Measurements from ENCODE around the gene PRR30. TPM values are rescaled to one million over a fixed set of nuclear protein-coding genes. Genes with fewer than 3 reads are reported as not detected.

The PRR30 gene
- total RNA-seq, 2 donors from 2014 or later, result not detected

DNA sequence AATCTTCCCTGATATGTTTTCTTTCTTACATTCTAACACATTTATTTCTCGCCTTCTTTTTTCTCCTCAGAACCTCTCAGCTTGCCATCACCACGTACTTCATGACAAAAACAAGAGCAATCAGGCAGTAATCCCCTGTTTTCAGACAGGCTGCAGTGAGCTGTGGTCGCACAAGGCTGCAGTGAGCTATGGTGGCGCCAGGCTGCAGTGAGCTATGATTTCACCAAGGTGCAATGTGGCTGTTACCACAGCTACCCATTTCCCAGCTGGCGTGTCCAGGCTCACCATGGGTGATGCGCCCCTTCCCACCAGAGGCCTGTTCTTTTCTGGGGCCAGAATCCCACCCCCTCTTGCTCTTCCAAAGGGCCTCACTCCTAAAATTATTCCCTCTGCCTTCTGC, 35.4 kb upstream of the PRR30 start:
- ATAC-seq (ENCODE audit: insufficient number of reproducible peaks, low FRiP score, low read depth), result no peak
- TF ChIP-seq, protein P1, sequence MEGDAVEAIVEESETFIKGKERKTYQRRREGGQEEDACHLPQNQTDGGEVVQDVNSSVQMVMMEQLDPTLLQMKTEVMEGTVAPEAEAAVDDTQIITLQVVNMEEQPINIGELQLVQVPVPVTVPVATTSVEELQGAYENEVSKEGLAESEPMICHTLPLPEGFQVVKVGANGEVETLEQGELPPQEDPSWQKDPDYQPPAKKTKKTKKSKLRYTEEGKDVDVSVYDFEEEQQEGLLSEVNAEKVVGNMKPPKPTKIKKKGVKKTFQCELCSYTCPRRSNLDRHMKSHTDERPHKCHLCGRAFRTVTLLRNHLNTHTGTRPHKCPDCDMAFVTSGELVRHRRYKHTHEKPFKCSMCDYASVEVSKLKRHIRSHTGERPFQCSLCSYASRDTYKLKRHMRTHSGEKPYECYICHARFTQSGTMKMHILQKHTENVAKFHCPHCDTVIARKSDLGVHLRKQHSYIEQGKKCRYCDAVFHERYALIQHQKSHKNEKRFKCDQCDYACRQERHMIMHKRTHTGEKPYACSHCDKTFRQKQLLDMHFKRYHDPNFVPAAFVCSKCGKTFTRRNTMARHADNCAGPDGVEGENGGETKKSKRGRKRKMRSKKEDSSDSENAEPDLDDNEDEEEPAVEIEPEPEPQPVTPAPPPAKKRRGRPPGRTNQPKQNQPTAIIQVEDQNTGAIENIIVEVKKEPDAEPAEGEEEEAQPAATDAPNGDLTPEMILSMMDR (IDR thresholded peaks at IDR 0.05), result no peak

DNA sequence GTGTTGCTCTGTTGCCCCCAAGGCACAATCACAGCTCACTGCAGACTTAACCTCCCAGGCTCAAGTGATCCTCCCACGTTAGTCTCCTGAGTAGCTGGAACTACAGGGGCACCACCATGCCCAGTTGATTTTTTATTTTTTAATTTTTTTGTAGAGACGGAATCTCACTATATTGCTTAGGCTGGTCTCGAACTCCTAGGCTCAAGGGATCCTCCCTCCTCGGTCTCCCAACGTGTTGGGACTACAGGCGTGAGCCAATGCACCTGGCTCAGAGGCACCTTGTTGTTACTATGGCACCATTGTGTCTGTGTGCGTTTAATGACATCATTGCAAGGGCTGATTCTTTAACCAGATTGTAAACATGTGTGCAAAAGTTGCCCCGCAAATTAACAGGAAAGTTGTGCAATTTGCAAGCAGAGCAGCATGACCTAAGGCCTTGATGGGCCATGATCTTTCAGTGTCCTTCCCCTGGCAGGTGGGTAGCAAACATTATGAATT, 32.2 kb upstream of the PRR30 start:
- Histone ChIP-seq H3K27me3 (replicated peaks; ENCODE audit: insufficient read depth) (no peaks in the 10 kb centered on the region), H3K27ac (no peak overlapping the region), H3K4me3 (no peak overlapping the region), H3K9me3 (no peaks in the 10 kb centered on the region), H3K4me1 (ENCODE audit: control insufficient read depth in 1 of 2, low read depth in 2 of 2) (no peaks in the 10 kb centered on the region), H3K36me3 (no peaks in the 10 kb centered on the region)
- TF ChIP-seq, protein P1 (IDR thresholded peaks at IDR 0.05), result no peak
- ATAC-seq (ENCODE audit: insufficient number of reproducible peaks, low FRiP score, low read depth) (no peak), DNase-seq (ENCODE audit: low spot score) (no peak)

More for the DNA sequence above, 35.4 kb upstream of the PRR30 start:
- no peaks in the 10 kb centered on the region for H3K4me1 ChIP-seq (ENCODE audit: control insufficient read depth in 1 of 2, low read depth in 2 of 2)
- H3K36me3 ChIP-seq, result no peaks in the 10 kb centered on the region
- DNase-seq (ENCODE audit: low spot score), result no peak
- no peak overlapping the region for H3K27ac ChIP-seq
- H3K27me3 ChIP-seq (replicated peaks; ENCODE audit: insufficient read depth), result no peaks in the 10 kb centered on the region
- H3K9me3 ChIP-seq, result no peaks in the 10 kb centered on the region
- no peak overlapping the region for H3K4me3 ChIP-seq

DNA sequence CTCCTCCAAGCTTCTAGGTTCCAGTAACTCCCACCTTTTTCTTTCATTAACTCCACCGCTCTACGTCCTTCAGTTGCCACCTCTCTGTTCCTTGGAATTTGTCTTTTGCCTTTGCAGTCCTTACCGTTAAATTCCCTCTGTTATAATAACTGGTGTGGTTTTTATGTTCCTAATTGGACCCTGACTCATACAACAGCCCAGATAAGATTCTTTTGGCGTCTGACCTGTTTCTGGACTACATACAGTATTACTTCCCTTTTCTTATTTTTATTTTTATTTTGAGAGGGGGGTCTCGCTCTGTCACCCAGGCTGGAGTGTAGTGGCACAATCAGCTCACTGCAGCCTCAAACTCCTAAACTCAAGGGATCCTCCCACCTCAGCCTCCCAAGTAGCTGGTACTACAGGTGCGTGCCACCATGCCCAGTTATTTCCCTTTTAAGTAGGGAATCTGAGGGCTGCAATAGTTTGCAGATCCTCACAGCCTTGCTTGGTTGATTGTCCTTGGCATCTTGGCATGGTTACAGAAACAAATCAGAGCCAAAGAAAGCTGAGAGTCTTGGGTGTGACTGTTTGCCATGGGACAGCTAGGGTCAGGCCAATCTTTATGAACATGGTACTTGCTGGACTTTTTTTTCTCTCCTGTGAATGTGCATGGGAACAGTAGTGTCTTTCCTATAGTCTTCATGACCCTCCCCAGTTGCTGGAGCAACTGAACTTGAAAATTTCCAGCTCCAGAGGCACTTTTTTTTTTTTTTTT, 31.5 kb upstream of the PRR30 start:
- no peaks in the 10 kb centered on the region for H3K36me3 ChIP-seq
- no peak overlapping the region for H3K27ac ChIP-seq
- H3K4me1 ChIP-seq (ENCODE audit: control insufficient read depth in 1 of 2, low read depth in 2 of 2), result no peaks in the 10 kb centered on the region
- TF ChIP-seq, protein P1 (IDR thresholded peaks at IDR 0.05), result no peak
- no peak overlapping the region for H3K4me3 ChIP-seq
- no peaks in the 10 kb centered on the region for H3K27me3 ChIP-seq (replicated peaks; ENCODE audit: insufficient read depth)
- H3K9me3 ChIP-seq, result no peaks in the 10 kb centered on the region
- ATAC-seq (ENCODE audit: insufficient number of reproducible peaks, low FRiP score, low read depth) (no peak), DNase-seq (ENCODE audit: low spot score) (no peak)

DNA sequence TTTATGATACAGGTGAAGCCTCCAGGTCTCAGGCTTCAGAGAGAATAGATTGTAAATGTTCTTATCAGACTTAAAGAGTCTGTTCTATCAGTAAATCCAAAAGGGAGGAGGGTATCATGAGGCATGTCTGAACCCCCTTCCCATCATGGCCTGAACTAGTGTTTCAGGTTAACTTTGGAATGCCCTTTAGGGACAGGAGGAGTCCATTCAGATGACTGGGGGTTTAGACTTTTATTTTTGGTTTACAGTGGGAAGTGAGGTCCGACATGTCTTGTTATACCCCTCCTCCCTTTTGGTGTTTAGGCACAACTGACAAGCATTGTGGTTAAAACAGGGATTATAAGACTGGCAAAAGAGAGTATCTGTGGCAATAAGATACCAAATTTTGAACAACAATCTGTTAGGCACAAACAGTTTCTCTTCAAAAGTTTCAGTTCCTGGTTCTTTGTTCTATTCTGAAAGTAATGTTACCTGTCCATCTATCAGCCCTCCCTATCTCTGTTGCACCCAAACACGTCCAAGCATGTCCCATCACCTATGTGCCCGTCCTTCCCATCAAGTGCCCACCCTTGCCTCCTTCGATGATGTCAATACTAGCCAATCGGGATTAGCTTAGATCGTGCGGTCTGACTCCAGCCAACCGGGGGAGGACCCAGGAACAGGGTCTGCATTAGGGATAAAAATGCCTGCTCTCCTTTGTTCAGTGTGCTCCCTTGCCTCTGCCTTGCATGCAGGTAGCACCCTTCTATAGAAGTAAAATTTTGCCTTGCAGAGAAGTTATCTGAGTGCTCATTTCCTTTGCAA, 26.0 kb upstream of the PRR30 start:
- DNase-seq (ENCODE audit: low spot score) (no peak), ATAC-seq (ENCODE audit: insufficient number of reproducible peaks, low FRiP score, low read depth) (no peak)
- Histone ChIP-seq H3K4me1 (ENCODE audit: control insufficient read depth in 1 of 2, low read depth in 2 of 2) (no peaks in the 10 kb centered on the region), H3K27ac (no peak overlapping the region), H3K9me3 (no peaks in the 10 kb centered on the region), H3K4me3 (no peak overlapping the region), H3K27me3 (replicated peaks; ENCODE audit: insufficient read depth) (no peaks in the 10 kb centered on the region), H3K36me3 (no peaks in the 10 kb centered on the region)
- TF ChIP-seq, protein P1 (IDR thresholded peaks at IDR 0.05), result no peak

All from thoracic aorta (tissue), 2 donors.